HK-2 (cell line): ENCODE data around the gene TAC4.

Source experiments
- DNase-seq: peaks from one replicate; pipeline ENCODE4 v3.0.0-alpha.2; 2018; ENCODE audit not compliant: unreplicated experiment

Gene TAC4, protein sequence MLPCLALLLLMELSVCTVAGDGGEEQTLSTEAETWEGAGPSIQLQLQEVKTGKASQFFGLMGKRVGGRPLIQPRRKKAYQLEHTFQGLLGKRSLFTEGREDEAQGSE

DNA sequence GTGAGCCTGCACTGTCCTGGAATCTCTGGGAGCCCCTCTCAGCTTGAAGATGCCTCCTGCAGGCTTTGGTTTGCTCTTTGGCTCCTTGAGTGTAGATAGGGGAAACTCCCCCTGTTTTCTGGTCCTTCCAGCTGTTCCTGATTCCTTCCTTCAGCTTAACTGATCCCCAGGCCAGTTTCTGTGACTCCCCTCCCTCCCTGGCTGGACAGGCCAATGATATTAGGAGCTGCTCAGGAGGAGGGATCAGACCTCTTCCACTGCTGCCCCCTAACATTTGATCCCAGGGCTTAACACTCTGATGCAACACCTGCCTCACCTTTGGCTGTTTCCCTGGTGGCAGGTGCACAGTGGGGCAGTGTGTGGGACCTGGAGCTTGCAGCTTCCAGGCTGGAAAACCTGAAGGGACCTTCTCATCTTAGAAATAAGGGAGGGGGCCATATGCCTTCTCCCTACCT is at the start of gene TAC4:
Gene TAC4, minus strand, starts transcription at position 51 of the 455 bp plus-strand sequence. CDS start 52 bp downstream, outside the sequence.
- DNase-seq = no peak

DNA sequence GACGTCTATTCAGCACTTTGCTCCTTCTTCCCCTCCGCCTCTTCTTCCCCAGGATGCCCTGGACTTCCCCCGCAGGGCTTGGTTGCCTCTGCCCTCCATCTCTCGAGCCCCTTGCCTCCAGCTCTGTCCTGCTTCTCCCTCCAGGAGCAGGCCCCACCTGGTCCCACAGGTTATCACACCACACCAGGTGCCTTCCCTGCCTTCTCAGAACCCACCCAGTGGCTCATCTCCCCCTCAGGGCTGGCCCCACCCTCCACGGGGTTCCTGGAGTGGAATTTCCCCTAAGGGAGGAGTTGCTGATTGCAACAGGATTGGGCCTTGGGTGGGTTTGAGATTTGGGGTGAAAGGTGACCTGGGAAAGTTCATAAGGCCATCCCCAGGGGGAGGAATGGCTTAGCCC is 49.0 kb upstream of the TAC4 start:
- no peak for DNase-seq

DNA sequence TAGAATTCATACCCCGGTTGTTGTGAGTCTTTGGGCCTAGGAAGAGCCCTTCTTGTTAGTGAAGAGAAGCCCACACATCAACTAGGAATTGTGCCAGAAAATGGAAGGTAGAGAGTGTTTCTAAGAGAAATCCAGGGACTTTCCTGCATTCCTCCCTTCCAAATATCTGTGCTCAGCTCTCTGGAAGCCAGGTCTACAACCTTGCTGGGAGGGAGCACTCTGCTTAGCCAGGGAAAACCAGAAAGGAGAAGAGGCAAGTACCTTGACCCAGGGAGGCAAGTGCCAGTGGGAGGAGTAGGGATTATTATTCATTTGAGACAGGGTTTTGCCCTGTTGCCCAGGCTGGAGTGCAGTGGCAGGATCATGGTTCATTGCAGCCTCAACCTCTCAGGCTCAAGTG is 48.4 kb upstream of the TAC4 start:
- DNase-seq = no peak

DNA sequence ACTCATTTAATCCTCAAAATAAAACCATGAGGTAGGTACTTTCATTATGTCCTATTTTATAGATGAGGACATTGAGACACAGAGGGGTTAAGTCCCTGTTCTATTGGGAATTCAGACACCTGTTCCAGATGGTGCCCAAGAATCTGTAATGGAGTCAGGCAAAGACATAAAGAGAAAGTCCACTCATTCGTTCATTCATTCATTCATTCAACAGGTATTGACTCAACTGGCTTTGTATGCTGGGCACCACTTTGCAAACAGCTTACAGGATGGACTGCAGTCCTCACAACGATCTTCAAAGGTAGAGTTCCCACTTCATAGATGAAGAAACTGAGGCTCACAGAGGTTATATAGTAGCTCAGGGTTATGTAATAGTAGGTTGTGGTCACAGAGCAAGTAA is 47.9 kb upstream of the TAC4 start:
- no peak for DNase-seq

DNA sequence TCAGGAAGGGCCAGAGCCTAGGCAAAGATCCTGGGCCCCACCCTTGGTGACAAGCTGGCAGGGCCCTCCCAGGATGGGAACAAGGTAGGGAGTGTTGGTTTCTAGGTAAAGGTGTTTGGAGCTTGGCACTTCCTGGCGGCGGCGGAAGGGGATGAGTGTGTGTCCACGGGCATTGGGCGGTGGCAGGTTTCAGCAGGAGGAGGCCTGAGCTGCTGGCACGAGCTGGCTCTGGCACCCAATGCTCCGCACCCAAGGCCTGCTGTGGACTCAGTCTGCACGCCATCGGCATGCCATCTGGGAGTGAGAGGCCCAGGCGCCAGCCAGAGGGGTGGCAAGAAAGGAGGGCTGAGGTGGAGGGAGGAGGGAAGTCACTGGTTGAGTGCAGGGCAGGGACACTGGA is 46.9 kb upstream of the TAC4 start:
- DNase-seq = no peak

DNA sequence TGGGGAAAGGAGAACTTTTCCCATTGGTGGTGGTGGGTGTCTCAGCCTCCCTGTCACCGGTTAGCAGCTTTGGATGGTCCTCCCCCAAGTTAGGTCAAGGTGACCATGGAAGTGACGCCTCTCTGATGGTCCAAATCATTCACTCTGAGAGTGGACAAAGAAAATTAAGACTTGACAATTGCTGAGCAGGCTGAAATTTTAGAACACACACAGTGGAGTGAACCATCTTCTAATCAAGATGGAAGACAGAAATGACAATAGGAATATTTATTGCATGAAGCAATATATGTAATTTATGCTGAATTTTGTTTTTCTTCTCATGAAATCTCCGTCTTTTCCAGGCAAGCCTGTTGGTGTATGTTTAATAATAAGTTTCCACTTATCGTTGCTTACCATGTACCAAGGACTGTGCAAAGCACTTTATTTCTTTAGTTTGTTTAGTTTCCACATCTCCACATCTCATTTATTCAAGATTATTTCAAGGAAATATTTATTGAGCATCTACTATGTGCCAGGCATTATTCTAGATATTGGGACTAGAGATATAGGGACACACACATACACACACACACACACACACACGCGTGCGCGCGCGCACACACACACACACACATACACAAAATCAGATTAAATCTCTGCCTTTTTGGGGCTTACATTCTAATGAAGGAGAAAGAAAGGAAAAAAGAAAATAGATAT is 44.0 kb upstream of the TAC4 start:
- DNase-seq = no peak

DNA sequence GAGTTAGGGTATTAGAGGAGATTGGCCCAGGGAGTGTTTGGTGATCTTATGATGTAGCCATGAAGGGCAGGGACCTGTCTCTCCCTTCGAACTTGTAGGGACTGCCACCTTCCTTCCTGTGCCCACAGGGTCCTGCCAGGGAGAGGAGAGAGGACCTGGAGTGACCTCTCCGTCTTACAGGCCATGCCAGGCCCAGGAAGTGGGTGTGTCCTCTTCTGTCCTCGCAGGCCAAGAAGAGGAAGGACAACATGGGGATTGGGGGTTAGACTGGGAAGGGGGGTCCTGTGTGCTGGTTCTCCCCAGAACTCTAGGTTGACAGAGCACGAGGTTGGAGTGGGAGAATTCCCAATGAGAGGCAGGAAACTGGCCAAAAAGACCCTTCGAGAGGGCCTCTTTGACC is 43.4 kb upstream of the TAC4 start:
- no peak for DNase-seq

DNA sequence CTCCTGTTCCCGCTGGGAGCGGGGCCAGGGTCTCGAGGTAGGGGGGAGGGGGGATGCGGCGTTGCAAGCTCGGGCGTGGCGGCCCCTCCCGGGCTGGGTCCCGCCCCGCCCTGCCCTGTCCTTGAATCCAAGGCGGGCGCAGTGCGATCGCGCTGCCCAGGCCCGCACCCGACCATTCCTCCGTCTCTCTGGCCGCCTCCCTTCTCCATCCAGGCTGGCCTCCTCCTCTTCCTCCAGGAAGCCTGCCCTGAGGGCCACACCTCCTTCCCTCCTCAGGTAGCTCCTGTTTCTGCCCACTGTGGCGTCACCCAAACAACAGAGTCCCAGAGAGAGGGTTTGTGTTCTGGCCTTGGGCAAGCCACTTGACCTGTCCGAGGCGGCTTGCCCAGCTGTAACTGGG is 43.0 kb upstream of the TAC4 start:
- DNase-seq = no peak

DNA sequence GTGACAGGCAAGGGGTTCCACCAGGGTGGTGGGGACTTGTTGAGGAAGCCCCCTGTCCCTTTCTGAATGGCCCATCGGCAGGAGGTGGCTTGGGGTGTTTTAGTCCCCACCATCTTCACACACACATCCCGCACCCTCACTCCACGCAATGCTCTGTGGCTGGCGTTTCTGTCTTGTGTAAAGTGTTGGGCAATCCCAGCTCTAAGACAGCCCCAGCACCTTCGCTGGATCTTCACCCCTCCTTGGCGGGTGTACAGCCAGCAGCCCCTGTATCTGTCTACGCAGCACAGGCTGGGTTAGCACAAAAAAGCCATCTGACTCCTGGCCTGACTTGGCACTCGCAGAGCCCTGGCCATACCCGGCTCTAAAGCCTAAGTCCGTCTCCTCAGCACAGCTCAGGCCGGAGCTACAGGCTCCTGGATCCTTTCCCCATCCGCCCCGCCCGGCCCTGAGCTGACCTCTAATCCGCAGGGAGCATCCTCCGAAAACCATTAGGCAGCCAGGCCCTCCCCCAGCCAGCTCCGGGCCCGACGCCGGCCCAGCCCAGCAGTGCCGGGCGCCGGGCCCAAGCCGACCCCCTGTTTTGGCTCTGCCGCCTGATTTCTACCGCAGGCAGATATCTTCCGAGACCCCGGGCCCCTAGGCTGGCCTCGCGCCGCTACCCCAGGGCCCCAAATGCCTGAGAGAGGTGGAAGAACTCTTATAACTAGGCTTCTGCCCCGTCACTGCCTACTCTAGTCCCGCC is 42.4 kb upstream of the TAC4 start:
- DNase-seq = no peak

DNA sequence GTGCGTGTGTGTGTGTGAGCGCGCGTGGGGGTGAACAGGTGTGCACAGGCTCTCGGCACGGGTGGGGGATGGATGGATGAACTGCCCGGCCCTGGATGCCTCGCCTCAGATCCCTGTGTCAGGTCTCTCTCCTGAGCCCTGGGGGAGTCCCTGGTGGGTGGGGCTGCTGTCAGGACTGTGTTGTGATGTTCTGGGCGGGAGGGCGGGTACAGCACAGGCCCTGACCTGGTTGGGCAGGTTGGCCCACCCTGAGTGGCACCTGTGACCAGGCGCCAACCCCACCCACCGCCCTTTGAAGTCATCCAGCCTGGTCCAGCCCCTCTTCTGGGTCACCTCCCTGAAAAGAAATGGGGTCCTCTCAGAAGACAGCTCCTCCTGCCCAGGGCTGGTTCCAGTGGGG is 41.6 kb upstream of the TAC4 start:
- no peak for DNase-seq

DNA sequence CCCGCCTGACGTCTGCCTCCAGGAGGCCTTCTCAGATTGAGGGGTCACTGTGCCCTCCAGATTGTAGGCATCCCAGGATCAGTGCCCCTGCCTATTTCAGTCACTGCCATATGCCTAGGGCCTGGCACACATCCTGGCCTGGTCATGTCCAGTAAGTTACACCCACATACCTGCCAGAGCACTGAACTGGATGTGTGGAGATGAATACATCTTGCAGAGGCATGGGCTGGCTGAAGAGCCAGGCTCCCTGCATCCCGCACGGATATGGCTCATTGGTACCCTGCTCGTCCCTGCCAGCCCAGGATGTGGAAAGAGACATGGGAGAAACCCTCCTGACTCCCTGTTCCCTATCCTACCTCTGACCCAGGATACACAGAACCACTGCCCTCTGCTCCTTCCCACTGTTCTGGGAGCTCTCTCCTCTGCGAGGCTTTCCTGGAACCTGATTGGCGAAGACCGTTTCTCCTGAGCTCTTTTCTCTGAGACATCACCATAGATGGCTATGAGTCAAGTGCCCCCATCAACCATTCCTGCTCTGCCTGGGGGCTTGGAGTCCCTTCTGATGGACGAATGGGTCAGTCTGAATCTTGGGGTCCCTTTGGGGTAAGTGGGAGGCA is 40.0 kb upstream of the TAC4 start:
- DNase-seq = no peak

DNA sequence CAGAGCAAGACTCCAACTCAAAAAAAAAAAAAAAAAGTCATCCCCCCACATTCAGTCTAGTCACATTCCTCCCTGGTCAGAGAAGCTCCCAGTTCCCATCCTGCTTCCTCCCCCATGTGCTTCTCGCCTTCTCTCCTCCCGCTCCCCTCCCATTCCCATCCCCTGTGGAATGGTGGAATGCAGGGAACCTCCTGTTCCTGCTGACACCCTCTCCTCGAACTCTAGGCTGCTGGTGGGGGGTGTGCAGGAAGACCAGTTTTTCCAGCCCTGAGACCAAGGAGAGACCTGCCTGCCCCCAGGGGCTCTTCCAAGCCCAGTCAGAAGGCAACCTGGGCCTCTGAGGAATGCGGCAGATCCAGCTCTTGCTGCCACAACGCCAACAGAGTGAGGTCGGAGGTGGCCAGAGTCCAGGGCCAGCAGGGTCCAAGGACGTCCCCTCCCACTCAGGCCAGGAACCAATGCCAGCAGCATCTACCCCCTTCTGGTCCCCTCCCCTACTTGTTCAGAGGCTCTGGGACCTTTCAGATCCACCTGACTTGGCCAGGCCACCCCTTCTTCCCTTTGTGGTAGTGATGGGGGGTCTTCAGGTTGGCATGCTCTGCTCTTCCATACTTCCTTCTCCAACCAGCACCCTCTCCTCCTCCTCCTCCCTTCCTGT is 39.3 kb upstream of the TAC4 start:
- no peak for DNase-seq

DNA sequence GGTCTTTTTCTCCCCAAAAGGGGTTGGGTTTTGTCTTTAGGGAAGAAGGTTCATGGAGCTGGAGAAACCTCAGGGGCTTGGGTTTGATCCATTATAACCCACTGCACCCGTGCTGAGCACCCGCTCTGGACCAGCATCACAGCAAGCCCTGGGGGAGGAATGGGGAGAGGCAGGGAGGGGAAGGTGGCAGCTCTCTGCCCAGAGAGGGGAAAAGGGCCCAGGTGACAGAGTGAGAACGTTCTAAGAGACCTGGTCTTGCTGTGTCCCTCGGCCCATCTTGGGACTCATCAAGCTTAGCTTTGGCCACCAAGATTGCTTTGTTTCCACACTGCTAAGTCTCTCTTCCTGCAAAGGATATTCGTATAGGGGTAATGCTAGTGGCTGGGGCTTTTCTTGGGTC is 38.2 kb upstream of the TAC4 start:
- no peak for DNase-seq

DNA sequence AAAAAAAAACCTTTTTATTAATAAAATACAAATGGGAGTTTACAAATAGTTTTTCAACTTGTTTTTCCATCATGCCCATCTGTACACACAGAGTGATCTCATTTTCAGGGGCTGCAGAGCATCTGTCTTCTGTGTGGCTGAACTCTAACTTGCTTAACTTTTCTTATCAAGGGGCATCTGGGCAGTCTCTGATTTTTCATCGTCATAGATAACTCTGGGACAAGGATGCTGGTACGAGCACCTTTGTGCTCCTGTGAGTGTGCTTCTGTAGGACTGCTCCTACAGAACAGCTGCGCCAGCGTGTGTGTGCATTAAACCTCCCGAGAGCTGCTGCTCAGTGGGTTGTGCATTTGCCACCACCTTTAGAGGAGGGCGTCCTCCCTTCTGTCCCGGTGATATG is 34.6 kb upstream of the TAC4 start:
- no peak for DNase-seq

DNA sequence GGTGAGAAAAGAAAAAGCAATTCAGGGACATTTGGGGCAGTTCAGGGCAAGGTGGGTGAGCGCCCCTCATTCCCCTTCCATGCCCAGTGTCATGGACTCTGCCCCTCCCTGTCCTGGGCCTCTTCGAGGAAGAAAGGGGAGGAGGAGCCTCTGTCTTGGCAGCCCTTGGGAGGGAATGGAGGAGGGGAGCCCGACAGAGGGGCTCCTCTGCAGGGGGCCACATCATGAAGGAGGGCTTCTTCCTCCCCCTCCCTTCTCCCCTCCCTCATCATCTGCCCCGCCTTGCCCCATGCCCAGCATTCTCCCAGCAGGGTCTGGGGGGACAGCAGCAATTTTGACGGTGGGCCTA is 33.2 kb upstream of the TAC4 start:
- DNase-seq = no peak

DNA sequence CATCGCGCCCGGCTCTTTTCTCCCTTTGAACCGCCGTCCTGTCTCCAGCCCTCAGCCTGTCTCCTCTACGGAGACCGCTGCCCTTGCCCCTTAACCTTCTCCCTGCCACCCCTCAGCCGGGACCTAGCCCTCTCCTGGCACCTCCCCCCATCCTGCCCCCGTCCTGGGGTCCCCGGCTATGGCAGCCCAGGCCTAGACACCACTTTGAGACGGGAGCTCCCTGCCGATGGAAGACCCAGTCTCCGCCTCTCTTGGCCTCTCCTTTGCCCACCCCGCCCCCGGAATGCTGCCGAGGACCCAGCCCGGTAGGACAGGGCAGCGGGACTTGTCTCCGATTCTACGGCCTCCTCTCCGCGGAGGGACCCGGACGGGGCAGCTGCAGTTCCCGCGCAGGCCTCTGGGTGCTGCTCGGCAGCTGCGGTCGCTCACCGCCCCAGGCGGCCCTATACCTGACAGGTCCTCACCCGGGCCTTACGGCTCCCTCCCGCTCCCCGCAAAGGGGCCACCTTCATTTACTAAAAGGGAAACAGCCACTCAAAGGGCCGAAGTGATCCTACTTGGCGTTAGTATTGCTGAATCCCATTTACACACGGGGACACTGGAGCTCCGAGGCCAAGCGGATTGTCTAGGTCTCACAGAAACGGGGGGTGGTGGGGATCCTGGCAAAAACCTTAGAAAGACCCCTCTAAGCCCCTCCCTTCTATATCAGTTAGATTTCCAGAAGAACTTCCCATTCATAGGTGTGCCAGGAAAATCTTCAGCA is 32.6 kb upstream of the TAC4 start:
- peak; percentile 75 for DNase-seq

DNA sequence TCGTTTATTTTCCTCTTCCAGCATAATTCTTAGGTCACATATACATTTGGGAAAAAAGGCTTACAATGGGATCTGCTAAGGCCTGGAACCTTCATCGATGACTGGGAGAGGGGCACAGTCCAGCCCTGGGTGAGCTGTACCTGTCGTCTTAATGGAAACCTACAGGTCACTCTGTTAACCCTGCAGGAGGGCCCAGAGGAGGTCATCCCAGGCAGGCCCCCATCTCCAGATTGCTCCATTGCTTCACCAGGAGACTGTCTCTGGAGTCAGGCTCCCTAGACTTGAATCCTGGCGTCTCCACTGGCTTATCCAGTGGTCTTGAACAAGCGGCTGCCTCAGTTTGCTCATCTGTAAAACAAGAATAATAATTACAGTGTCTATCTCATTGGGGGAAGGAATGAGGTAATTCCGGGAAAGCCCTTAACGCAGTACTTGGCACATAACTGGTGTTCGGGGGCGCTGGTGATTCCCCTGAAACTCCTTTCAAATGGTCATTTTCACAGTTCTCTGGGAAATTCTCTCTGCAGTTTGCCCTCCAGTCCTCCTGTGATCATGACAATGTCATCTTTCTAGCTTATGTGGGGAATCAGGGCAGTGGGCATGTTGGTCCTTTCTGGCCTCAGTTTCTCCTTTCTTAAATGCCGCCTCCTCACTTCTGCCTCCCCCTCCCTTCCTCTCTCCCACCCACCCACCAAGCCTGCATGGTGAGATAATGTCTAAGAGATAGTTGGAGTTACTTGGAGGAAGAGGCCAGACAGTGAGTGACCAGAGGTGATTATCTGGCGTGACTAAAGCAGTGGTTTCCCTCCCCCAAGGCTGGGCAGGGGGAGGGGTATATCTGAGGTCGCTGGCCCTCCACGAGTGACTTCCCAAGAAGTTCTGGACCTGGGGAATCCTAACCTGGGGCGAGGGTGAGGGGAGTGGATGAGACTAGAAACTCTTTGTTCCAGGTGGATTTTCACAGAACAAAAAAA is 31.3 kb upstream of the TAC4 start:
- no peak for DNase-seq

DNA sequence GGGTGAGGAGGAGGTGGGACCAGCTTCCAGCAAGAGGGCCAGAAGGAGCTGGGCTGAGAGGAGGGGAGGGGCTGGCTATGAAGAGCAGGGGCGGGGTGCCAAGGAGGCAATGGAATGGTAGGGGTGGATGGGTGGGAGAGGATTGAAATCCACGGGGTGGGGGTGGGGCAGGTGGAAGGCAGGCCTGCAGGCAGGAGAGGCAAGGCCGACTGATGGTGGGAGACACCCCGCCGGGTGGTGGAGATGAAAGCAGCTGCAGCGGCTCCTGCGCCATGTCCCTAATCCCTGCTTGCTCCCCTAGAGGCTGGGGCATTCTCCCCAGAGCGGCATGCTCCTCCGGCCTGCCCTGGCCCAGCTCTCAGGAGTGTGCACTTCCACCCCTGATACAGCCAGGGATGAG is 27.8 kb upstream of the TAC4 start:
- no peak for DNase-seq

DNA sequence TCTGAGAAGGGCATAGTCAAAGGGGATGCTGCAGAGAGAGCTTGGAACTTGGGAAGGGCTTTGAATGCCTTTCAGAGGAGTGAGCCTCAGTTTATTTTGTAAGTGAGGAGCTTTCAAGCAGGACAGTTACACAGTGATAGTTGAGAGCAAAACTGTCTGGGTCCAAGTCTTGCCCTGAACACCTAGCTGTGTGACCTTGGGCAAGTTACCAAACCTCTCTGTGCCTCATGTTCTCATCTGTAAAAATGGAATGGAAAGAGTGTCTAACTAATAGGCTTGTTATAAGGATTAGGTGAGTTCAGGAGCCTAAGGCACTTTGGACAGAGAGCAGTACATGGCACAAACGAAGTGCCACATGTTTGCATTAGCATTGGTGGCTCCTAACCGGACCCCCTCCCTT is 27.0 kb upstream of the TAC4 start:
- DNase-seq = no peak

DNA sequence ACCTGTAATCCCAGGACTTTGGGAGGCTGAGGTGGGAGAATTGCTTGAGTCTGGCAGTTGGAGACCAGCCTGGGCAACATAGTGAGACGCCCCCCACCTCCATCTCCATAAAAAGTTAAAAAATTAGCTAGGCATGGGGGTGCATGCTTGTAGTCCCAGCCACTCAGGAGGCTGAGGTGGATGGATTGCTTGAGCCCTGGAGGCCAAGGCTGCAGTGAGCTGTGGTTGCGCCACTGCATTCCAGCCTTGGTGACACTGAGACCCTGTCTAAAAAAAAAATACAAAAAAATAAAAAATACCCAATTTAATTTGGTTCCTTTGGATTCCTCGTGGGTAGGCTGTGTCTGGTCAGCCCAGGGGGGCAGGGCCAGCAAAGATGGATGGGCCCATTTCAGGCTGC is 26.1 kb upstream of the TAC4 start:
- DNase-seq = no peak

DNA sequence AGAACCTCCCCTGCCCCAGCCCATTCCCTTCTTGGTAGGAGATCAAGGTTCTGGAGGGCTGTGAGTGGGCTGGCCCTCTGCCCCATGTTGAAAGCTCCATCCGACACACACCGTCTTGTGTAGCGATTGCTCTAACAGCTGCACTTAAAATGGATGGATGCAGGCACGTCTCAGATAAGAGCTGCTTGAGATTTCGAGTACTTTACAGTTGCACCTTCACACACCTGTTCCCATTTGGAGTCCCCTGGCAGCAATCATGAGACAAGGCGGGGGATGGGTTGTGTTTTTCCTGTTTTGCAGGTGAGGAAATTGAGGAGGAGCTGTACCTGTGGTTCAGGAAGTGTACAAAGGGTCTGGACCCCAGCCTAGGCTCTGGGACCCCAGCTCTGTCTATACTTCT is 25.6 kb upstream of the TAC4 start:
- DNase-seq = no peak
